Right renal pelvis (tissue), 4 donors: ENCODE data around the gene PPT2. TPM values are rescaled to one million over a fixed set of nuclear protein-coding genes. Genes with fewer than 3 reads are reported as not detected.

ENCODE experiments used
- DNase-seq, 4 donors: peaks; one replicate each; pipeline ENCODE4 v3.0.0-alpha.2; 2013; ENCODE audit warnings: low read depth in 4 of 4, low spot score in 3 of 4, missing footprints in 1 of 4
- polyA plus RNA-seq, 4 donors: library from polyadenylated mRNA; unstranded; fragments of 120-200 nt; gene quantifications; one replicate each; pipeline ENCODE4 v1.2.1, GENCODE V29; 2013; ENCODE audit not compliant: insufficient read length in 4 of 4

Gene PPT2
- polyA plus RNA-seq, 4 donors, result 33.8 to 39.2 (median 34.8) TPM

- DNase-seq, result no peak
Observed at GRCh38 chr6:32151181-32151862, 2.6 kb upstream of the PPT2 start.

DNA sequence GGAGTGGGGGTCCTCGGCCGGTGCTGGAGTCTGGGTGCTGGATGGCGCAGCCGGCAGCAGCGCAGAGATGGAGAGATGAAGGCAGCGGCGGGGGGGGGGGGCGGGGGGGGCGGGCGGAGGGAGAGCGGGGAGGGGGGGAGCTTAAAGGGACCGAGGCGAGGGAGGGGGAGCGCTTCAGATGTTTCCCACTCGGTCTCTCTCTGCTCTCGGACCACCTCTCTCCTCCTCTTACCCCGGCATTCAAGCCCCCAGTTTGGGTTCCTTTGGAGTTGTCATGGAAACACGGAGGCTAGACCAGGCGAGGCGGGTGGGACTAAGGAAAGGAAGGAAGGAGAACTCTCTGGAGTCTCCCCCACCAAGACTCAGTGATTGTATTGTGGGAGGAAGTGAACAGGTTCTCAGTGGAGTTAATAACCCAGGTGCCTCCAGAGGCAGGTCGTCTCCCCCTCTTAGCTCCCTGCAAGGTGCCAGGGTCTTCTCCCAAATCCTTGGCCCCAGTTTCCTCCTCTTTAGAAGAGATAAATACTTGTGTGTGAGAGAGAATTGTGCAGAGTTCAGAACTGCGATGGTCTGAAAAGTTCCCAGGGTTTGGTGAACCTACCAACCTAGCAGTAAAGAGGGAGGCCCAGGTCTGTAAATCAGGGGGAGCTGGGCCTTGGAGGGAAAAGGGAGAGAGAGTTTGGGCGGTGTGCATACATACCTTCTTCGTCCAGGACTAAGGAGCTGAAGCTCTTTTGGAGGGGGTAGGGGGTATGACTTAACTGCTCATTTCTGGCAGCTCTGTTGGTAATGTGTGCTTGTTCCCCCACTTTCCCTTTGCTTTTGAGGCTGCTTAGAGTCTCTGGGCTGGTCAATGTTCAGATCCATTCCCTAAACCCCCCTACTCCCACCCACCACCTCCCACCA lies 1.8 kb upstream of the PPT2 start, which contains the start of gene PRRT1:
Gene PRRT1, minus strand, starts transcription at position 77 of the 906 bp plus-strand sequence. CDS start 112 bp downstream, outside the sequence.
- no peak for DNase-seq

DNA sequence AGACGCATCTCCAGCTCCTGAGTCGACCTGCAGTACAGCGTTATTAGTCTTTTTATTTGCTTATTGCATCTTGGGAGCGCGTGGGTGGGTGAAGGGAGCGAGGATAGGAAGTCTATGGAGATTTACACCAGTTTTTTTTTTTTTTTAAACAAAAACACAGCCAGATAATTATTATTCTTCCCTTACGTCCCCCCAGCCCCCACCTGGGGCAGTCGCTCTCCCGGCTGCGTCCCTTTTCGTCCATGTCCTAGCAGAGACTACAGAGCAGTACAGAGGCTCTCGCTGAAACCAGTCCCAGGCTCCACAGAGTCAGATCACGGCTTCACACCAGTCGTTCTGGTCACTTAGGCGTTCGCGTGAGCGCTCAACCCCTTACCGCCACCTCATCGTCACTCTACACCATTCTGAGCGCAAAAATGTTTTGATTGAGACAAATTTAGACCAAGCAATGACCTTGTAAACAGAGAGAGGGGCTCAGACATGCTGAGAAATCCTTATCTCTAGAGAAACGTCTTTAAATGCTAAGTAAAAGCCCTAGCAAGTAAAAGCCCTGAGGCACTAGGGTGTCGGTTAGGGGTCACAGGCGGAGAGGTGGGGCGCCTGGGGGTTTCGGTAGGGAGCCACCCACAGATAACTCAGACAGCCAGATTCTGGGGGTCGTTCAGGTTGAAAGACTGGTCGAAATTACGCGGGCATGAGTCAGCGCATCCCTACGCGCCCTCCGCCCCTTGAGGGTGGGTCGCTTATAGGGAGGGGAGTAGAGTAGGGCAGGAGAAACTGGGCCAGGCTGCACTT lies 975 bp upstream of the PPT2 start:
- DNase-seq, result no peak

- peak in 1 of 4 donors; percentile 60 for DNase-seq
Observed at GRCh38 chr6:32154514-32155161, 697 bp downstream of the PPT2 start.

DNA sequence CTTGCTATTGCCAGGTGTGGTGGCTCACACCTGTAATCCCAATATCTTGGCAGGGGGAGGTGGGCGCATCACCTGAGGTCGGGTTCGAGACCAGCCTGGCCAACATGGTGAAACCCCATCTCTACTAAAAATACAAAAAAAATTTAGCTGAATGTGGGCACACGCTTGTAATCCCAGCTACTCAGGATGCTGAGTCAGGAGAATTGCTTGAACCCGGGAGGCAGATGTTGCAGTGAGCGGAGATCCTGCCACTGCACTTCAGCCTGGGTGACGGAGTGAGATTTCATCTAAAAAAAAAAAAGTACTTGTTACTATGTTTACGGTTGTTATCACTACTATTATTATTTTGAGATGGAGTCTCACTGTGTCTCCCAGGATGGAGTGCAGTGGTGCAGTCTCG lies 3.0 kb downstream of the PPT2 start:
- no peak for DNase-seq

- DNase-seq, result no peak
Observed at GRCh38 chr6:32158052-32158451, 4.1 kb downstream of the PPT2 start.

- DNase-seq, result no peak
Observed at GRCh38 chr6:32163559-32164258, 9.8 kb downstream of the PPT2 start.

DNA sequence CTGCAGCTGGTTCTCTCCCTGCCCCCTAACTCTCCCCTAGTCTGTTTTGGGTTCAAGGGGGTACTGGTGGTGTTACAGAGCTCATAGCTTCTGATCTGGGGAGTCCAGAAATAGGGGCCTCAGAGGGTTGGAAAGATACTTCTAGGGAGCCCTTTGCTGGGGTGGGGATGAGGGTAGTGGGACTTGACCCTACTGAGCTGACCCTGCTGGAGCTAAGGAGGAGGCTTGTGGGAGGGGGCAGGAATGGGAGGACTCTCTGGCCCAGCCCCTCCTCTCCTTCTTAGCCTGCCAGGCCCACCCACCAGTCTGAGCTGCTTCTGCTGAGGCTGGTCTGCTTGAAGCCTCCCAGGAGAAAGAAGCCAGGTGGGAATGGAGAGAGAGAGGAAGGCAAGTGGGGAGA lies 10.4 kb downstream of the PPT2 start, which contains the start of gene EGFL8:
Gene EGFL8, plus strand, starts transcription at position 301 of the 400 bp plus-strand sequence. CDS start 1,571 bp downstream, outside the sequence.
- DNase-seq, result no peak

- no peak for DNase-seq
Observed at GRCh38 chr6:32166411-32167061, 12.6 kb downstream of the PPT2 start.

- DNase-seq, result no peak
Observed at GRCh38 chr6:32167154-32167760, 13.3 kb downstream of the PPT2 start.

DNA sequence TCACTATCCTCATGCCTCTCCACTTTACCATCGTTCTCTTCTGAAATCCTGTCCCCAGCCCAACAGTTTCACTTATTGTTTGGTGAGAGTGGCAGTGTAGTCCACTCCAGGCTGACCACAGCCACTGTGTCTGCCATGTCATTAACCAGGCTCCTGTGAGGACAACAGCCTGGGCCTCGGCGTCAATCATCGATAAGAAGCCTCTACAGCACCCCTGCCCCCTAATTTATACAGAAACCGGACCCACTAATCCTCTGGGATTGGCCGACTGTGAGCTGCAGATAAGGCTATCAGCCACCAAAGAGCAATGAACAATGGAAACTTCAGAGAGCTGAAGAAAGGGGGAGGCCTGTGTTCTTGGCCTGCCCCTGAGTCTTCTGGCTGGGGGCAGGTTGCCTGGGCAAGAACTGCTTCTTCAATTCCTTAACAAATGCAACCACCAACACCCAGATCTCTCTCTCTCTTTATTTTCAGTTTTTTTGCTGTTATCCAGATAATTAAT lies 13.9 kb downstream of the PPT2 start:
- DNase-seq, result no peak

DNA sequence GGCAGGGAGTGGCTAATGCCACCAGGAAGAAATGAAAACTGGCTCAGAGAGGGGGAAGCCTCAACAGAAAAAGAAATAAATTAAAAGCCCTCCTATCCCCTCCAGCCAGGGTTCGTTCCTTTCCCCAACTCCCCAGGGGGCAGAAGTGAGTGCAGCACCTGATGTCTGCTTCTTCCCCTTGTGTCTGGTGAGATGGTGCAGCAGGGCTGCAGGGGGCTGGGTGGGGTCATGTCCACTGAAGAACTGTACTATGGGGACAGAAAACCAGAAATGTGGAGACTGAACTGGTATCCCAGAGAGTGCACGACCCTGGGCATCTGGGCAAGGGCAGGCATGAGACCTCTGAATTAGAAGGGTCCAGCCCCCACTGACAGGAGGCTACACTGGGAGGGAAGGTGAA lies 14.4 kb downstream of the PPT2 start:
- no peak for DNase-seq

DNA sequence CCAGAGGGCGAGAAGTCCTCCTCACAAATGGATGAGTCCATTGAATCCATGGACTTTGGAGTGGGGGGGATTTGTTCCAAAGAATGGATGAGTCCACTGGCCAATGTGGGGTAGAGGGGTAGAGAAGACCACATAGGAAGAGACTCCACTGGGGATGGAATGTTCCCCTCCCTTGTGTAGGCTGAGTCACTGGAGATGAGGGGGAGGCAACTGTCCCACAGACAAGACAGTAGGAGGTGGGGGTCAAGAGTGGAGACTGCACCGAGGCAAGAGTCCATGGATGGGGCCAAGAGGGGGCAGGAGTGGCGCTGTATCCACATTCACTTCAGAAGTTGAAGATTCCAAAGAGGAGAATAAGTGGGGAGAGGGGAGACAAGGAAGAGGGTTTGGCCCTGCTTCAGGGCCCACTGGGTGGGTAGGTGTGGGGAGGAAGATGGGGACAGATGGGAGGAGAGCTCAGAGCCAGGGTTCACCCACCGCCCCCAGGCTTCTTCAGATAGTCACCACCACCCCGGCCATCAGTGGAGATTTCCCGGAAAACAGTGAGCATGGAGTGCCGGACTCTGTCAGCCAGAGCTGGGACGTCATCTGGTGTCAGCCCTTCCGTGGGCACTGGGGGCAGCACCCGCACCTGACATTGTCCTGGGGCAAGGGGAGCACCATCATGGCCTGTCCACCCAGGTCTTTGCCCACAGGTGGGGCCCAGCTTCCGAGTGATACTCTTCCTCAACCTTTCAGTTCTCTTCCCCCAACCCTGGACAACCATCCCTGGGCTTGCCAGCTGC lies 15.1 kb downstream of the PPT2 start:
- no peak for DNase-seq

- DNase-seq, result no peak
Observed at GRCh38 chr6:32170294-32170693, 16.4 kb downstream of the PPT2 start.

GRCh38 chr6:32171234-32171633 lies 17.3 kb downstream of the PPT2 start:
- no peak for DNase-seq

DNA sequence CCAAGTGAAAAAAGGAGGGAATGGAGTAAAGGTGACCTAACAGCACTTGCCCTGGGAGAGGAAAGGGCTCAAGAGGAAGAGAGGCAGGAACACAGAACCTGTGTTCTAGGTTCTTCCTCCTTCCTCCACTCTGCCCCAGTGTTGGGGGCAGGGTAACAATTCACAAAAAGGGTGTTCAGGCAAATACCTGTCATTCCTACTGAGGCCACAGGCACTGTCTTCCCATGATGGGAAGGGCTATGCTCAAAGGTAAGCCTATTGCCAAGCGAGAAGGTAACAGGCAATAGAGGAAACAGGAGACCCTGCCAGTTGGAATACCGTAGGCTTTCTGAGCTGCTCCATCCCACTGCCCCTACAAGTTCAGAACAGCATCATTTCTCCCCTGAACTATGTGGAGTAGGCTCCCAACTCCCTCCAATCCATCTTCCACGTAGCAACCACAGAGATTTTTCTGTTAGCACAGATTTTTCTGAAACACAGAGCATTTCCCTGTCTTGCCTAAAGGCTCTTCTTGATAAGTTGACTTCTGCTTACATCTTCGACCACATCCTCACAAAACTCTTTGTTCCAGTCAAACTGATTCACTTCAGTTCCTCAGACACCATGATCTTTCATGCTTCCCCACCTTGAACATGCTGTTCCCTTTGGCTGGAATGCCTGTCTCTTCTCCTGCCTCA lies 19.2 kb downstream of the PPT2 start:
- no peak for DNase-seq

GRCh38 chr6:32174416-32174815 lies 20.5 kb downstream of the PPT2 start:
- DNase-seq, result no peak
